AG04450 (cell line): ENCODE data around the gene BTN3A1. TPM values are rescaled to one million over a fixed set of nuclear protein-coding genes. Genes with fewer than 3 reads are reported as not detected.
"Not testable (repeated sequence)": the region's sequence is repeated elsewhere in the genome, so short reads cannot be mapped to it uniquely, and the experiment has no call there.

Source experiments
- CTCF ChIA-PET: fragments of 300-600, 350-600 bp; formaldehyde crosslinking; extraction: SDS; loops from one replicate; lab custom pipeline; 2022; ENCODE audit warnings: antibody characterized with exemption, inconsistent platforms; lab: Charles Lee
- POLR2A ChIA-PET: fragments of 350-600 bp; formaldehyde crosslinking; extraction: SDS; loops from one replicate; lab custom pipeline; 2021; ENCODE audit warnings: antibody characterized with exemption, inconsistent platforms; lab: Yijun Ruan, JAX
- DNase-seq: peaks from one replicate; pipeline ENCODE4 v3.0.0-alpha.2; 2011; ENCODE audit warnings: low read depth, low spot score
- H3K27ac ChIP-seq: one replicate; pipeline ENCODE4 v1.5.1; 2012; ENCODE audit warnings: low read depth, low read length, control low read depth
- H3K27me3 ChIP-seq: one replicate; pipeline ENCODE4 v1.6.0; 2012; ENCODE audit warnings: low read length; ENCODE audit not compliant: control insufficient read depth, insufficient read depth
- H3K4me3 ChIP-seq: 2 replicates; pipeline ENCODE4 v1.5.1; 2011; ENCODE audit warnings: mild to moderate bottlenecking, low read depth, low read length, control low read depth
- H3K9me3 ChIP-seq: 2 replicates; pipeline ENCODE4 v1.5.1; 2012; ENCODE audit warnings: low read length; ENCODE audit not compliant: control insufficient read depth, insufficient read depth
- polyA minus RNA-seq: library from RNA; depleted of rRNA, polyadenylated mRNA; stranded (reverse); fragments of >200 nt; gene quantifications from 2 replicates; pipeline ENCODE4 v1.2.3, GENCODE V29; 2011; rRNA and poly(A)+ RNA removed
- polyA plus RNA-seq: library from polyadenylated mRNA; depleted of rRNA; stranded (reverse); fragments of >200 nt; gene quantifications from 2 replicates; pipeline ENCODE4 v1.2.3, GENCODE V29; 2011; rRNA removed
- TF ChIP-seq, protein P1 (sequence below): IDR thresholded peaks from 2 replicates; pipeline ENCODE4 v1.5.1; 2011; ENCODE audit warnings: low read depth, low read length, control low read depth, inconsistent platforms

The BTN3A1 gene
- polyA plus RNA-seq (32.3 and 32.7 TPM in 2 replicates), polyA minus RNA-seq (40.9 and 57.1 TPM in 2 replicates)

DNA sequence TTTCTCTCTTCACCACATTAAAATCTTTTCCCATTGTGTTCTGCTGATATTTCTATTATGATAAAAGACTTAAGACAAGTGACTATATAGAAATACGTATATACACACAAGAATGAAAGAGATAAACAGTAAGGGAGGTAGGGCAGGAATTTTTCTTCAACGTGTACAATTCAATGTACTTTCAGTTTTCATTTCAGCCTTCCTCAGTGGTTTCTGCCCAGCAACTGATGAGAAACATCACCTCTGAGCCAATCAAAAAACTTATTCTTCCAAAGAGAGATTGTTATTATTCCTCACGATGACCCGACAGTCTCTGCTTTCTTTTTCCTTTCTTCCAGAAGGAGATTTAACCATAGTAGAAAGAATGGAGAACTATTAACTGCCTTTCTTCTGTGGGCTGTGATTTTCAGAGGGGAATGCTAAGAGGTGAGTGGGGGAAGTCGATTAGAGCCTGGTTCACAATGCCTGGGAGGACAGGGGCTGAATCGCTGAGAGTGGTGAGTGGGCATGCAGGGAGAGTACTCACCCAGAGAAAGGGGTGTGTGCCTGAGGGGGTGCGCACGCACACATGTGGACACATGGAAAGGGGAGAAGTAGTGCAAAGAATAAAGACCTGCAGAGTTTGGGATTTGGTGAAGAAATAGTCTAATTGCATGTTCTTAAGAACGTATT is at the start of gene BTN3A1:
TSS of gene BTN3A1 (plus strand) at position 289 of the 672 bp plus-strand sequence. CDS start 3,289 bp downstream, outside the sequence.
- H3K4me3 ChIP-seq = peak within 1 kb of the TSS; percentile 67
- ChIA-PET POLR2A (no interaction called here), CTCF (no interaction called here)
- H3K9me3 ChIP-seq = no peaks in the 10 kb centered on the region
- H3K27me3 ChIP-seq = no peaks in the 10 kb centered on the region
- H3K27ac ChIP-seq = peak within 1 kb of the TSS; percentile 80
- TF ChIP-seq, protein P1, sequence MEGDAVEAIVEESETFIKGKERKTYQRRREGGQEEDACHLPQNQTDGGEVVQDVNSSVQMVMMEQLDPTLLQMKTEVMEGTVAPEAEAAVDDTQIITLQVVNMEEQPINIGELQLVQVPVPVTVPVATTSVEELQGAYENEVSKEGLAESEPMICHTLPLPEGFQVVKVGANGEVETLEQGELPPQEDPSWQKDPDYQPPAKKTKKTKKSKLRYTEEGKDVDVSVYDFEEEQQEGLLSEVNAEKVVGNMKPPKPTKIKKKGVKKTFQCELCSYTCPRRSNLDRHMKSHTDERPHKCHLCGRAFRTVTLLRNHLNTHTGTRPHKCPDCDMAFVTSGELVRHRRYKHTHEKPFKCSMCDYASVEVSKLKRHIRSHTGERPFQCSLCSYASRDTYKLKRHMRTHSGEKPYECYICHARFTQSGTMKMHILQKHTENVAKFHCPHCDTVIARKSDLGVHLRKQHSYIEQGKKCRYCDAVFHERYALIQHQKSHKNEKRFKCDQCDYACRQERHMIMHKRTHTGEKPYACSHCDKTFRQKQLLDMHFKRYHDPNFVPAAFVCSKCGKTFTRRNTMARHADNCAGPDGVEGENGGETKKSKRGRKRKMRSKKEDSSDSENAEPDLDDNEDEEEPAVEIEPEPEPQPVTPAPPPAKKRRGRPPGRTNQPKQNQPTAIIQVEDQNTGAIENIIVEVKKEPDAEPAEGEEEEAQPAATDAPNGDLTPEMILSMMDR = no peak
- peak; percentile 24 for DNase-seq

DNA sequence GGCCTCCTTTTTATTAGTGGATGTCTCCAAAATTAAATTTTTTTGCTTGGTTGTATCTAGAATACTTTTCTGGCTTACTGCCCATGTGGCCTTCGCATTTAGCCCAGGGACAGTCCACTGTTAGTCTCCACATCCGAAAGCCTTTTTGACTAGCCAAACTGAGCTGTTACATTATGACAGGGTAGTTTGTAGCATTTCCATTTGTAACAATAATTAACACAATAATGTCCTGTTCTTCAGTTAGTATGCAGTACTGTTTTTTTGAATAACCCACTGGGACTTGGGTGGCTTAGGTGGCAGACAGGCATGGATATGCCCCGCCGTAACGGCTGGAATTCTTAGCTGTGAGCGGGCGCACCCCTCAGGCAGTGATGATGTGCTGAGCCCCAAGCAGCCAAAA is 49.8 kb upstream of the BTN3A1 start:
- CTCF ChIA-PET = interaction anchor here (3.2 kb wide), 1 partner anchor 11 kb away, joined by 21 read pairs; no protein-coding TSS in a partner anchor
- H3K27ac ChIP-seq = no peak overlapping the region
- DNase-seq = no peak
- H3K27me3 ChIP-seq = no peaks in the 10 kb centered on the region
- TF ChIP-seq, protein P1 = no peak
- H3K9me3 ChIP-seq = no peaks in the 10 kb centered on the region
- POLR2A ChIA-PET = no interaction called here
- H3K4me3 ChIP-seq = no peak overlapping the region

GRCh38 chr6:26354162-26354561 is 47.9 kb upstream of the BTN3A1 start:
- TF ChIP-seq, protein P1 = no peak
- no peak for DNase-seq
- POLR2A ChIA-PET = no interaction called here
- H3K27me3 ChIP-seq = no peaks in the 10 kb centered on the region
- H3K27ac ChIP-seq = no peak overlapping the region
- H3K4me3 ChIP-seq = no peak overlapping the region
- H3K9me3 ChIP-seq = no peaks in the 10 kb centered on the region
- CTCF ChIA-PET = interaction anchor here (0.9 to 1.3 kb wide), 2 partner anchors 12 to 242 kb away, joined by 3 to 5 read pairs; no protein-coding TSS in a partner anchor

DNA sequence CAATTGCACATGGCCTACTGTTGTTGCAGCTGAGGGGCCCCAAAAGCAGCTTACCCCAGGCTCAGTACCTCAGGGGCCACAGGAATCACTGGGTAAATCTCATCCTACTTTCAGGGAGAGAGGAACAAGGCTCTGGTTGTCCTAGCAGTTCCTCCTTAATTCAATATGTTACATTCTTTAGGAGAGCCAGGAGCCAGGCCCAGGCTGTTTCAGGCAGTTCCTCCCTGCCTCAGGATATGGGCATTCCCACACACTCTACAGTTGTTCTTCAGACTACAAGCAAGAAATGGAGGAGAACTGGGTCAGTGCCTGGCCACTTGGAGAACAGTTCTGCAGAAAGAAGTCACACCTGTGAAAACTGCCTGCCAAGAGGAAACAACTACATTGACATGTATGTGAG is 46.7 kb upstream of the BTN3A1 start:
- Histone ChIP-seq H3K4me3 (no peak overlapping the region), H3K27ac (no peak overlapping the region), H3K9me3 (no peaks in the 10 kb centered on the region), H3K27me3 (no peaks in the 10 kb centered on the region)
- ChIA-PET POLR2A (no interaction called here), CTCF (interaction anchor here (1.4 kb wide), 1 partner anchor 14 kb away, joined by 5 read pairs; no protein-coding TSS in a partner anchor)
- TF ChIP-seq, protein P1 = no peak
- DNase-seq = no peak

DNA sequence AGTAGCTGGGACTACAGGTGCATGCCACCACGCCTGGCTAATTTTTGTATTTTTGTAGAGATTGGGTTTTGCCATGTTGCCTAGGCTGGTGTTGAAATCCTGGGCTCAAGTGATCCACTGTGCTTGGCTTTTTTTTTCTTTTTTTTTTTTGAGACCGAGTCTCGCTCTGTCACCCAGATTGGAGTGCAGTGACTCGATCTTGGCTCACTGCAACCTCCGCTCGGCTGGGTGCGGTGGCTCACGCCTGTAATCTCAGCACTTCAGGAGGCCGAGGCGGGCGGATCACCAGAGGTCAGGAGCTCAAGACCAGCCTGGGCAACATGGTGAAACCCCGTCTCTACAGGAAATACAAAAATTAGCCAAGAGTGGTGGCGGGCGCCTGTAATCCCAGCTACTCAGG is 44.5 kb upstream of the BTN3A1 start:
- H3K27me3 ChIP-seq, DNase-seq, H3K9me3 ChIP-seq, POLR2A ChIA-PET, H3K27ac ChIP-seq, H3K4me3 ChIP-seq: not testable (repeated sequence)
- CTCF ChIA-PET = interaction anchor here (1.3 kb wide), 1 partner anchor 16 kb away, joined by 6 read pairs; no protein-coding TSS in a partner anchor
